Measurements from ENCODE around the gene TM9SF2. TPM values are rescaled to one million over a fixed set of nuclear protein-coding genes. Genes with fewer than 3 reads are reported as not detected.

TM9SF2 gene
- total RNA-seq, 1 donor from 2014 or later = 118 TPM

GRCh38 chr13:99507054-99507453, 5.8 kb downstream of the TM9SF2 start:
- Histone ChIP-seq H3K27ac (ENCODE audit: low read depth, low read length) (no peak overlapping the region), H3K4me3 (ENCODE audit: insufficient read depth, low read depth, low read length) (no peak overlapping the region), H3K27me3 (ENCODE audit: insufficient read depth, low read length) (no peaks in the 10 kb centered on the region), H3K79me2 (ENCODE audit: insufficient read depth, low read length) (peaks cover 98% of the 10 kb centered on the region), H3K9ac (ENCODE audit: low read length) (no peak overlapping the region), H3K4me2 (ENCODE audit: low read length) (no peak overlapping the region), H3K9me3 (ENCODE audit: insufficient read depth, low read depth, low read length) (no peaks in the 10 kb centered on the region), H2AFZ (ENCODE audit: low read depth, low read length) (no peak overlapping the region), H3K36me3 (ENCODE audit: insufficient read depth, low read length) (peaks cover 2% of the 10 kb centered on the region), H4K20me1 (ENCODE audit: insufficient read depth, low read length) (peaks cover 84% of the 10 kb centered on the region), H3K4me1 (ENCODE audit: insufficient read depth, low read length) (peaks cover 7% of the 10 kb centered on the region)
- Mint-ChIP-seq H3K4me1 (ENCODE audit: low read depth, unreplicated experiment) (peaks cover 19% of the 10 kb centered on the region), H3K9me3 (ENCODE audit: unreplicated experiment) (peaks cover 11% of the 10 kb centered on the region), H3K27me3 (ENCODE audit: low read depth, unreplicated experiment) (no peaks in the 10 kb centered on the region), H3K36me3 (ENCODE audit: low read depth, unreplicated experiment) (peaks cover 16% of the 10 kb centered on the region), H3K4me3 (ENCODE audit: unreplicated experiment) (no peak overlapping the region), H3K27ac (ENCODE audit: unreplicated experiment) (no peak overlapping the region)
- TF ChIP-seq CTCF (IDR thresholded peaks at IDR 0.05; ENCODE audit: insufficient read depth, low read depth, low read length) (no peak), EZH2 (IDR thresholded peaks at IDR 0.05; ENCODE audit: insufficient read depth, low read length) (no peak)
- DNase-seq (ENCODE audit: low read depth) (no peak), FAIRE-seq (no peak)

- DNase-seq (ENCODE audit: low read depth) (no peak), FAIRE-seq (no peak)
- no peak overlapping the region for H3K4me2 ChIP-seq (ENCODE audit: low read length)
- Mint-ChIP-seq H3K27me3 (ENCODE audit: low read depth, unreplicated experiment) (no peaks in the 10 kb centered on the region), H3K27ac (ENCODE audit: unreplicated experiment) (no peak overlapping the region), H3K4me1 (ENCODE audit: low read depth, unreplicated experiment) (peaks cover 20% of the 10 kb centered on the region), H3K4me3 (ENCODE audit: unreplicated experiment) (no peak overlapping the region), H3K9me3 (ENCODE audit: unreplicated experiment) (peaks cover 11% of the 10 kb centered on the region), H3K36me3 (ENCODE audit: low read depth, unreplicated experiment) (peaks cover 16% of the 10 kb centered on the region)
- H3K27ac ChIP-seq (ENCODE audit: low read depth, low read length) = no peak overlapping the region
- no peak overlapping the region for H2AFZ ChIP-seq (ENCODE audit: low read depth, low read length)
- peaks cover 2% of the 10 kb centered on the region for H3K36me3 ChIP-seq (ENCODE audit: insufficient read depth, low read length)
- peaks cover 7% of the 10 kb centered on the region for H3K4me1 ChIP-seq (ENCODE audit: insufficient read depth, low read length)
- H4K20me1 ChIP-seq (ENCODE audit: insufficient read depth, low read length) = peaks cover 84% of the 10 kb centered on the region
- TF ChIP-seq EZH2 (IDR thresholded peaks at IDR 0.05; ENCODE audit: insufficient read depth, low read length) = no peak
- H3K9me3 ChIP-seq (ENCODE audit: insufficient read depth, low read depth, low read length) = no peaks in the 10 kb centered on the region
- H3K27me3 ChIP-seq (ENCODE audit: insufficient read depth, low read length) = no peaks in the 10 kb centered on the region
- H3K9ac ChIP-seq (ENCODE audit: low read length) = no peak overlapping the region
- H3K79me2 ChIP-seq (ENCODE audit: insufficient read depth, low read length) = peaks cover 98% of the 10 kb centered on the region
- no peak overlapping the region for H3K4me3 ChIP-seq (ENCODE audit: insufficient read depth, low read depth, low read length)
Observed at GRCh38 chr13:99507551-99507950, 6.3 kb downstream of the TM9SF2 start.

DNA sequence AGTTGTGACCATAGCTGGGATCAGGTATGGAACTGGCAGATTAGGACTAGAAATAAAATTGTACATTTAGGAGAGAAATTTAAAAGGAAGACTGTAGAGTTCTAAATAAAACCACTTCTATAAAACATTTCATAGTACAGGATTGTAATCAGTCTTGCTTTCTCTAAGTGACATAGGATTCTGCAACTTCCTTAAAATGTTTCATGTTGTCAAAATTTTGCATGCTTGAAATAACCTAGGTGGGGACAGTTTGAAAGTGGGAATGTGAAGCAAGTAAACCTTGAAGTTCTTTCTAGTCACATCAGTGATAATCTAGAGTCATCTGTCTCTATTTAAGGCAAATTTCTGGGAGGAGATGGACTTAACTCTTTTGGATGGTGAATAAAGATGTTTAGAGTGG, 6.7 kb downstream of the TM9SF2 start:
- Histone ChIP-seq H3K4me3 (ENCODE audit: insufficient read depth, low read depth, low read length) (no peak overlapping the region), H3K9ac (ENCODE audit: low read length) (no peak overlapping the region), H3K27ac (ENCODE audit: low read depth, low read length) (no peak overlapping the region), H3K79me2 (ENCODE audit: insufficient read depth, low read length) (peaks cover 98% of the 10 kb centered on the region), H3K4me2 (ENCODE audit: low read length) (no peak overlapping the region), H3K27me3 (ENCODE audit: insufficient read depth, low read length) (no peaks in the 10 kb centered on the region), H3K9me3 (ENCODE audit: insufficient read depth, low read depth, low read length) (no peaks in the 10 kb centered on the region), H3K4me1 (ENCODE audit: insufficient read depth, low read length) (peaks cover 3% of the 10 kb centered on the region), H3K36me3 (ENCODE audit: insufficient read depth, low read length) (peaks cover 2% of the 10 kb centered on the region), H4K20me1 (ENCODE audit: insufficient read depth, low read length) (peaks cover 85% of the 10 kb centered on the region), H2AFZ (ENCODE audit: low read depth, low read length) (no peak overlapping the region)
- H3K9me3 Mint-ChIP-seq (ENCODE audit: unreplicated experiment) = peaks cover 11% of the 10 kb centered on the region
- H3K4me3 Mint-ChIP-seq (ENCODE audit: unreplicated experiment) = no peak overlapping the region
- no peak for TF ChIP-seq CTCF (IDR thresholded peaks at IDR 0.05; ENCODE audit: insufficient read depth, low read depth, low read length)
- TF ChIP-seq EZH2 (IDR thresholded peaks at IDR 0.05; ENCODE audit: insufficient read depth, low read length) = no peak
- no peaks in the 10 kb centered on the region for H3K27me3 Mint-ChIP-seq (ENCODE audit: low read depth, unreplicated experiment)
- H3K36me3 Mint-ChIP-seq (ENCODE audit: low read depth, unreplicated experiment) = peaks cover 16% of the 10 kb centered on the region
- H3K4me1 Mint-ChIP-seq (ENCODE audit: low read depth, unreplicated experiment) = peaks cover 24% of the 10 kb centered on the region
- FAIRE-seq (no peak), DNase-seq (ENCODE audit: low read depth) (no peak)
- H3K27ac Mint-ChIP-seq (ENCODE audit: unreplicated experiment) = no peak overlapping the region

Data from astrocyte (in vitro differentiated cells and primary cell).